Fibroblast of villous mesenchyme (primary cell): ENCODE data around the gene AFAP1. TPM values are rescaled to one million over a fixed set of nuclear protein-coding genes. Genes with fewer than 3 reads are reported as not detected.

Experiments used
- DNase-seq: peaks from one replicate; pipeline ENCODE4 v3.0.0-alpha.2; 2010; ENCODE audit warnings: low read depth
- H3K4me3 ChIP-seq: 2 replicates; pipeline ENCODE4 v1.5.1; 2011; ENCODE audit warnings: low read depth, mild to moderate bottlenecking, low read length
- CTCF ChIP-seq: IDR thresholded peaks from 2 replicates; pipeline ENCODE4 v1.5.1; 2012; ENCODE audit warnings: low read depth, mild to moderate bottlenecking, low read length; ENCODE audit not compliant: insufficient read depth
- total RNA-seq: library from RNA; depleted of rRNA; stranded (reverse); fragments of >200 nt; gene quantifications from 2 replicates; pipeline ENCODE4 v1.2.3, GENCODE V29; 2012

The AFAP1 gene
- total RNA-seq, 1 donor, result 133 TPM

- DNase-seq, result no peak
- no peak for TF ChIP-seq CTCF
- H3K4me3 ChIP-seq, result no peak overlapping the region
These were observed 153.6 kb downstream of the AFAP1 start for GRCh38 chr4:7786040-7786439.

GRCh38 chr4:7785017-7785416 is 154.6 kb downstream of the AFAP1 start:
- TF ChIP-seq CTCF, result no peak
- H3K4me3 ChIP-seq, result no peak overlapping the region
- peak; percentile 32 for DNase-seq

GRCh38 chr4:7784131-7784870 is 155.4 kb downstream of the AFAP1 start:
- no peak overlapping the region for H3K4me3 ChIP-seq
- no peak for DNase-seq
- TF ChIP-seq CTCF, result no peak

GRCh38 chr4:7783541-7783940 is 156.1 kb downstream of the AFAP1 start:
- no peak for TF ChIP-seq CTCF
- no peak for DNase-seq
- H3K4me3 ChIP-seq, result no peak overlapping the region

GRCh38 chr4:7782783-7783182 is 156.9 kb downstream of the AFAP1 start:
- no peak overlapping the region for H3K4me3 ChIP-seq
- DNase-seq, result no peak
- TF ChIP-seq CTCF, result no peak

- DNase-seq, result no peak
- no peak for TF ChIP-seq CTCF
- H3K4me3 ChIP-seq, result no peak overlapping the region
These were observed 157.7 kb downstream of the AFAP1 start for GRCh38 chr4:7781993-7782392.

GRCh38 chr4:7781366-7781765 is 158.3 kb downstream of the AFAP1 start:
- peak; percentile 78 for DNase-seq
- TF ChIP-seq CTCF, result no peak

More at GRCh38 chr4:7781366-7781765, 158.3 kb downstream of the AFAP1 start:
- no peak overlapping the region for H3K4me3 ChIP-seq
